Measurements from ENCODE around the gene USP35. TPM values are rescaled to one million over a fixed set of nuclear protein-coding genes. Genes with fewer than 3 reads are reported as not detected.
A peak's percentile ranks its signal among the peaks of the same experiment; 100 is the strongest.

USP35 gene
- total and polyA plus RNA-seq, 4 experiments from 2014 or later, result 0.11 to 14.3 (median 6.8) TPM

DNA sequence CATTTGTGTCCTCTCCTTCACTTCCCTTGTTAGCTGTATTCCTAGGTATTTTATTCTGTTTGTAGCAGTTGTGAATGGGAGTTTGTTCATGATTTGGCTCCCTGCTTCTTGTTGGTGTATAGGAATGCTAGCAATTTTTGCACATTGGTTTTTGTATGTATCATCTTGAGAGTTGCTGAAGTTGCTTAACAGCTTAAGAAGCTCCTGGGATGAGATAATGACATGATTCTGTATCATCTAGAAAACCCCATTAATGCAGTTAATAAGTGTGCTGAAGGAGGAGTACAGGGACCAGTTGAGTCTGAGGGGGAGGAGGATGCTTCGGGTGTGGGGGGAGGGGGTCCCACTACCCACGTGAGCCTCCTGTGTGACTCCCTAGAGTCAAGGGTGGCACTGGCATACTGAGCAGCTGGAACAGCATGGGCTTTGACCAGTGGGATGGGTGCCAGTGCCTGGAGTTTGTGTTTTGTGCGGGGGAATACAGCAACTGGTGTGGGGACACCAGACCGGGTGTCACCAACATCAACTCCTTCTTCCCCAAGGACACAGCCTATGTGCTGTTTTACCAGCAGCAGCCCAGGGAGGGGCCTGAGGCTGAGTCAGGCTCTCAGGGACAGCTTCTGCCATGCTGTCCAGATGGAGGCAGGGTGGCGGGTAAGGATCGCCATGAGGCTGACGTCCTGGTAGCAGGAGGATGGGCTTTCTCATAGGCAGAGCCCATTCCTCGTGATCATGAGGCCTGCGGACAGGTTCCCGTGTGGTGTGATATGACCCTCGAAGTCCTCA lies 24.1 kb downstream of the USP35 start:
- Histone ChIP-seq H3K36me3 (ENCODE audit: insufficient read depth, low read length) (peaks cover 3% of the 10 kb centered on the region), H3K27me3 (ENCODE audit: insufficient read depth, low read length) (no peaks in the 10 kb centered on the region), H3K4me1 (ENCODE audit: insufficient read depth, low read length) (no peaks in the 10 kb centered on the region), H3K4me3 (ENCODE audit: low read length in 2 of 2) (no peak overlapping the region), H3K9me3 (ENCODE audit: control insufficient read depth in 1 of 2, low read length in 2 of 2) (no peaks in the 10 kb centered on the region), H3K27ac (ENCODE audit: low read depth, low read length) (no peak overlapping the region)
- no peaks in the 10 kb centered on the region for H3K9me3 Mint-ChIP-seq
- H3K27ac Mint-ChIP-seq, result peak overlapping the region in 1 of 7 donors; percentile 22
- POLR2A ChIA-PET (ENCODE audit: partially characterized antibody), result no interaction called here
- no peaks in the 10 kb centered on the region for H3K27me3 Mint-ChIP-seq
- peaks cover 53 to 61% of the 10 kb centered on the region in 2 donors for H3K36me3 Mint-ChIP-seq
- no peak overlapping the region for H3K4me3 Mint-ChIP-seq
- DNase-seq, result no peak
- CTCF ChIA-PET (ENCODE audit: partially characterized antibody), result no interaction called here
- intact Hi-C loops (cut with micrococcal nuclease), result no loop called here
- peaks cover 0 to 11% (median 4%) of the 10 kb centered on the region in 4 donors for H3K4me1 Mint-ChIP-seq

GRCh38 chr11:78213526-78214330 lies 25.0 kb downstream of the USP35 start:
- peaks cover 2% of the 10 kb centered on the region for H3K36me3 ChIP-seq (ENCODE audit: insufficient read depth, low read length)
- no peaks in the 10 kb centered on the region for H3K27me3 ChIP-seq (ENCODE audit: insufficient read depth, low read length)
- Mint-ChIP-seq H3K27me3 (no peaks in the 10 kb centered on the region), H3K9me3 (no peaks in the 10 kb centered on the region), H3K4me3 (no peak overlapping the region), H3K27ac (no peak overlapping the region), H3K4me1 (peaks cover 0 to 11% (median 4%) of the 10 kb centered on the region in 4 donors), H3K36me3 (peaks cover 51 to 57% of the 10 kb centered on the region in 2 donors)
- CTCF ChIA-PET (ENCODE audit: partially characterized antibody), result no interaction called here
- intact Hi-C loops (cut with micrococcal nuclease), result no loop called here
- H3K9me3 ChIP-seq (ENCODE audit: control insufficient read depth in 1 of 2, low read length in 2 of 2), result no peaks in the 10 kb centered on the region
- DNase-seq, result no peak
- no peaks in the 10 kb centered on the region for H3K4me1 ChIP-seq (ENCODE audit: insufficient read depth, low read length)
- no peak overlapping the region for H3K27ac ChIP-seq (ENCODE audit: low read depth, low read length)
- H3K4me3 ChIP-seq (ENCODE audit: low read length in 2 of 2), result no peak overlapping the region
- POLR2A ChIA-PET (ENCODE audit: partially characterized antibody), result no interaction called here

DNA sequence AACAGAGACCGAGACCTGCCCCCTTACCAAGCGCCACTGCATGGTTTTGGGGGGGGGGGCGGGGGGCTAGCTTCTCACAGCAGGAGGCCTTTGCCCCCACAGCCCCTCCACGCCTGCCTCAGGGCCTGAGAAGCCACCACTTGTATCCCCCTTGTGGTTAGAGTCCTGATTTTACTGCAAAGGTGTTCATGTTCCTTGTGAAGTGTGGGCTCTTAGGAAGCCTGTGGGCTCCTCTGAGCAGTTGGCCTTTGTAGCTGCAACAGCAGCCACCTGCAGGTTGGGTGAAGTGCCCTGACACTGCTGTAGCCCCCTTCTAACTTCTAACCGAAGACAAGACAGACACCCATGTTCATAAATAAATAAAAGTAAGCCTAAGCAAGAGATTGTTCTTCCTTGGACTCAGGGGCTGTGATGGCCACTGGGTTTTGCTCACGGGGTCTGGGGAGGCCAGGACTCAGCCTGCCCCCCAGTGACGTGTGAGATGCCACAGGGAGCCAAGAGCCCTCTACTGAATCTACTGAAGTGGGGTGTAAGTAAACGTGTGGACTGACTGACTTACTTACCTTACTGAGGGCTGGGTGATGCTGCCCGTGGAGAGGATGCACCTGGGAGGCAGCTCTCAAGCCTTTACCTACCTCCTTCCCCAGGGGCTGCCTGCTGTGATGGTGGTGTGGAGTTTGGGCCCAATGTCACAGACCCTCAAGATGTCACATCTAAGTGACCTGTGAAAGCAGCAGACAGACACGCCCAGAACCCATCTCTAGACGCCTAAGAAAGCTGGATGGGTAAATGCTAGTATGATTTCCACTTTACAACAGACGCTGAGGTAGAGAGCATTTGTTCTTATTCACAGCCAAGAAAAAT lies 25.8 kb downstream of the USP35 start:
- no peaks in the 10 kb centered on the region for H3K4me1 ChIP-seq (ENCODE audit: insufficient read depth, low read length)
- no peak overlapping the region for H3K27ac ChIP-seq (ENCODE audit: low read depth, low read length)
- H3K27me3 Mint-ChIP-seq, result no peaks in the 10 kb centered on the region
- H3K4me3 ChIP-seq (ENCODE audit: low read length in 2 of 2), result no peak overlapping the region
- ChIA-PET CTCF (ENCODE audit: partially characterized antibody) (no interaction called here), POLR2A (ENCODE audit: partially characterized antibody) (no interaction called here)
- no peaks in the 10 kb centered on the region for H3K9me3 Mint-ChIP-seq
- no peaks in the 10 kb centered on the region for H3K9me3 ChIP-seq (ENCODE audit: control insufficient read depth in 1 of 2, low read length in 2 of 2)
- intact Hi-C loops (cut with micrococcal nuclease), result no loop called here
- peaks cover 46 to 52% of the 10 kb centered on the region in 2 donors for H3K36me3 Mint-ChIP-seq
- peaks cover 0 to 11% (median 4%) of the 10 kb centered on the region in 4 donors for H3K4me1 Mint-ChIP-seq
- no peak for DNase-seq
- no peak overlapping the region for H3K4me3 Mint-ChIP-seq
- no peaks in the 10 kb centered on the region for H3K27me3 ChIP-seq (ENCODE audit: insufficient read depth, low read length)
- no peaks in the 10 kb centered on the region for H3K36me3 ChIP-seq (ENCODE audit: insufficient read depth, low read length)
- H3K27ac Mint-ChIP-seq, result no peak overlapping the region

DNA sequence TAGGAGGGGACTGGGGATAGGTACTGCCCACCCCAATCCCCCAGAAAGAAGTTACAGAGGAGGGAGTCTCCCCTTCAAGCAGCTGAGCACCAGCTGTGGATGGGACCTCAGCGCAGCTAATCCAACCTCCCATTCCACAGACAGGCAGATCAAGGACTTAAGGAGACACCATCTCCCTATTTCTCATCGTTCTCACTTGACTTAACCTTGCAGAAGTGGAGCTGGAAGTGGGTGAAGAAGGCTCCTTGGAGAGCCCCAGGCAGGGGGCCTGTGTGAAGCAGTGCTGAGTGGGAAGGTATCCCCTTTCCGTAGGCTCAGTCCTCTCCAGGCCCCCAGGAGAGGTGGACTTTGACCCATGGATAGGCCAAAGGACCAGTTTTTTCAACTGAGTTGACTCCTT lies 27.3 kb downstream of the USP35 start:
- peaks cover 37 to 38% of the 10 kb centered on the region in 2 donors for H3K36me3 Mint-ChIP-seq
- H3K9me3 ChIP-seq (ENCODE audit: control insufficient read depth in 1 of 2, low read length in 2 of 2), result no peaks in the 10 kb centered on the region
- intact Hi-C loops (cut with micrococcal nuclease), result no loop called here
- H3K27ac Mint-ChIP-seq, result no peak overlapping the region
- no peak overlapping the region for H3K4me3 Mint-ChIP-seq
- H3K4me1 ChIP-seq (ENCODE audit: insufficient read depth, low read length), result no peaks in the 10 kb centered on the region
- DNase-seq, result no peak
- H3K27me3 Mint-ChIP-seq, result no peaks in the 10 kb centered on the region
- H3K36me3 ChIP-seq (ENCODE audit: insufficient read depth, low read length), result peaks cover 5% of the 10 kb centered on the region
- ChIA-PET CTCF (ENCODE audit: partially characterized antibody) (interaction anchor here (1.7 kb wide), 1 partner anchor 12 kb away, joined by 4 read pairs; no protein-coding TSS in a partner anchor), POLR2A (ENCODE audit: partially characterized antibody) (no interaction called here)
- H3K9me3 Mint-ChIP-seq, result no peaks in the 10 kb centered on the region
- peaks cover 3 to 11% (median 4%) of the 10 kb centered on the region in 4 donors for H3K4me1 Mint-ChIP-seq
- H3K27ac ChIP-seq (ENCODE audit: low read depth, low read length), result no peak overlapping the region
- no peaks in the 10 kb centered on the region for H3K27me3 ChIP-seq (ENCODE audit: insufficient read depth, low read length)
- no peak overlapping the region for H3K4me3 ChIP-seq (ENCODE audit: low read length in 2 of 2)

DNA sequence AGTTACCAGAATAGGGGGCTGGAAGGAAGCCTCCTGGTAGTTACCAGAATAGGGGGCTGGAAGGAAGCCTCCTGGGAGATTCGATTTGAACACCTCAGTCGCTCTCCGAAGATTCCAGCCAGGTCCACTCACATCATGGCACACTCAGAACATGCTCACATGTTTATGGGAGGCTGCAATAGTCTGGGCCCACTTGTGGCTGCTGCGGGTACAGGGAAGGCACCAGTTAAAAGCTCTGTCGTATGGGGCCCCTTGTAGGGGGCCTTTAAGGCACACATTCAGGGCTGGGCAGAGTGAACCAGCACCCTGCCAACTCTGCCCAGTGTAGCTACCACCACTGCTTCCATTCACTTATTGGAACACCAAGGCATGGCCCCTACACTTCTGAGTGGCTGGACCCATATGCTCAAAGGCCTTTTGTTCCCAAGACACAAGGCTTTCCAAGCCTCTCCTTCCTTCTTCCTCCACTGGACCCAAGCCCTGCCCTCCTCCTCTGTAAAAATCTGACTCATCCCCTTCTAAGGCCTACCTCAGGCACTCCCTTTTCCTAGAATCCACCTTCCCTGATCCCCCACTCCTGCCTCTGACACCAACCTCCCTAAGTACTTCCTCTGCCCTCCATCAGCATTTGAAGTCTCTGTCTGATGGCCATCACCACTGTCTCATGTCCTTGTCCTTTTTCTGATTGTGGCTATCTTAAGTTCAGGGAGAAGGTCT lies 28.0 kb downstream of the USP35 start:
- Histone ChIP-seq H3K4me3 (ENCODE audit: low read length in 2 of 2) (no peak overlapping the region), H3K4me1 (ENCODE audit: insufficient read depth, low read length) (no peaks in the 10 kb centered on the region), H3K27ac (ENCODE audit: low read depth, low read length) (no peak overlapping the region), H3K36me3 (ENCODE audit: insufficient read depth, low read length) (peaks cover 7% of the 10 kb centered on the region), H3K9me3 (ENCODE audit: control insufficient read depth in 1 of 2, low read length in 2 of 2) (no peaks in the 10 kb centered on the region), H3K27me3 (ENCODE audit: insufficient read depth, low read length) (no peaks in the 10 kb centered on the region)
- Mint-ChIP-seq H3K9me3 (no peaks in the 10 kb centered on the region), H3K27me3 (no peaks in the 10 kb centered on the region), H3K27ac (peak overlapping the region in 3 of 7 donors; percentile 34 to 81 (median 74)), H3K4me1 (peaks cover 0 to 9% (median 5%) of the 10 kb centered on the region in 4 donors), H3K4me3 (no peak overlapping the region), H3K36me3 (peaks cover 31 to 39% of the 10 kb centered on the region in 2 donors)
- no peak for DNase-seq
- POLR2A ChIA-PET (ENCODE audit: partially characterized antibody), result no interaction called here
- intact Hi-C loops (cut with micrococcal nuclease), result no loop called here
- CTCF ChIA-PET (ENCODE audit: partially characterized antibody), result interaction anchor here (1.7 kb wide), 1 partner anchor 12 kb away, joined by 4 read pairs; no protein-coding TSS in a partner anchor

GRCh38 chr11:78217650-78218541 lies 29.2 kb downstream of the USP35 start:
- no peak overlapping the region for H3K4me3 Mint-ChIP-seq
- H3K27ac Mint-ChIP-seq, result peak overlapping the region in 5 of 7 donors; percentile 18 to 76 (median 65)
- Histone ChIP-seq H3K36me3 (ENCODE audit: insufficient read depth, low read length) (peaks cover 7% of the 10 kb centered on the region), H3K27me3 (ENCODE audit: insufficient read depth, low read length) (no peaks in the 10 kb centered on the region), H3K4me3 (ENCODE audit: low read length in 2 of 2) (no peak overlapping the region), H3K9me3 (ENCODE audit: control insufficient read depth in 1 of 2, low read length in 2 of 2) (no peaks in the 10 kb centered on the region), H3K27ac (ENCODE audit: low read depth, low read length) (no peak overlapping the region), H3K4me1 (ENCODE audit: insufficient read depth, low read length) (no peaks in the 10 kb centered on the region)
- H3K4me1 Mint-ChIP-seq, result peaks cover 0 to 4% (median under 1%) of the 10 kb centered on the region in 4 donors
- no peaks in the 10 kb centered on the region for H3K27me3 Mint-ChIP-seq
- no peaks in the 10 kb centered on the region for H3K9me3 Mint-ChIP-seq
- ChIA-PET CTCF (ENCODE audit: partially characterized antibody) (interaction anchor here (1.7 kb wide), 1 partner anchor 11 kb away, joined by 4 read pairs; no protein-coding TSS in a partner anchor), POLR2A (ENCODE audit: partially characterized antibody) (no interaction called here)
- intact Hi-C loops (cut with micrococcal nuclease), result no loop called here
- no peak for DNase-seq
- peaks cover 22 to 30% of the 10 kb centered on the region in 2 donors for H3K36me3 Mint-ChIP-seq

All from CD4-positive, alpha-beta memory T cell (primary cell).